Kidney epithelial cell (primary cell): ENCODE measurements around the gene SLC32A1. TPM values are rescaled to one million over a fixed set of nuclear protein-coding genes. Genes with fewer than 3 reads are reported as not detected.

Source experiments
- DNase-seq: peaks from one replicate; pipeline ENCODE4 v3.0.0-alpha.2; 2010; ENCODE audit warnings: low read depth
- H3K27me3 ChIP-seq: 2 replicates; pipeline ENCODE4 v1.6.0; 2011; ENCODE audit warnings: low read length; ENCODE audit not compliant: control insufficient read depth, insufficient read depth
- H3K36me3 ChIP-seq: 2 replicates; pipeline ENCODE4 v1.5.1; 2011; ENCODE audit warnings: low read length; ENCODE audit not compliant: control insufficient read depth, insufficient read depth
- H3K4me3 ChIP-seq: 2 replicates; pipeline ENCODE4 v1.5.1; 2011; ENCODE audit warnings: low read depth, mild to moderate bottlenecking, control low read depth, low read length
- CTCF ChIP-seq: IDR thresholded peaks from 2 replicates; pipeline ENCODE4 v1.5.1; 2011; ENCODE audit warnings: mild to moderate bottlenecking, moderate library complexity, low read length, control low read depth, inconsistent platforms; ENCODE audit not compliant: insufficient read depth, poor library complexity, severe bottlenecking
- total RNA-seq: library from RNA; depleted of rRNA; stranded (reverse); fragments of >200 nt; gene quantifications from 2 replicates; pipeline ENCODE4 v1.2.3, GENCODE V29; 2015

SLC32A1 gene
- total RNA-seq, 1 donor from 2014 or later, result not detected

GRCh38 chr20:38769376-38770295, 45.4 kb downstream of the SLC32A1 start:
- no peak for TF ChIP-seq CTCF
- Histone ChIP-seq H3K27me3 (no peaks in the 10 kb centered on the region), H3K36me3 (peaks cover 2% of the 10 kb centered on the region), H3K4me3 (no peak overlapping the region)
- DNase-seq, result no peak

GRCh38 chr20:38770546-38770945, 46.3 kb downstream of the SLC32A1 start:
- H3K36me3 ChIP-seq, result peaks cover 2% of the 10 kb centered on the region
- no peak for TF ChIP-seq CTCF

GRCh38 chr20:38770970-38771369, 46.7 kb downstream of the SLC32A1 start:
- TF ChIP-seq CTCF, result no peak
- H3K36me3 ChIP-seq, result peaks cover 2% of the 10 kb centered on the region
- H3K4me3 ChIP-seq, result no peak overlapping the region

More at GRCh38 chr20:38770546-38770945, 46.3 kb downstream of the SLC32A1 start:
- no peak for DNase-seq
- no peaks in the 10 kb centered on the region for H3K27me3 ChIP-seq
- no peak overlapping the region for H3K4me3 ChIP-seq

GRCh38 chr20:38771621-38772020, 47.3 kb downstream of the SLC32A1 start:
- Histone ChIP-seq H3K27me3 (no peaks in the 10 kb centered on the region), H3K36me3 (peaks cover 2% of the 10 kb centered on the region)

More at GRCh38 chr20:38770970-38771369, 46.7 kb downstream of the SLC32A1 start:
- no peak for DNase-seq
- no peaks in the 10 kb centered on the region for H3K27me3 ChIP-seq

GRCh38 chr20:38774167-38774566, 49.9 kb downstream of the SLC32A1 start:
- DNase-seq, result no peak
- TF ChIP-seq CTCF, result no peak
- no peak overlapping the region for H3K4me3 ChIP-seq
- no peaks in the 10 kb centered on the region for H3K27me3 ChIP-seq
- no peaks in the 10 kb centered on the region for H3K36me3 ChIP-seq

More at GRCh38 chr20:38771621-38772020, 47.3 kb downstream of the SLC32A1 start:
- TF ChIP-seq CTCF, result no peak
- no peak for DNase-seq
- no peak overlapping the region for H3K4me3 ChIP-seq
